ENCODE data around the gene EXOC4. TPM values are rescaled to one million over a fixed set of nuclear protein-coding genes. Genes with fewer than 3 reads are reported as not detected.

Gene EXOC4
- total RNA-seq, 2 donors from 2014 or later = 48.9 to 102 TPM

DNA sequence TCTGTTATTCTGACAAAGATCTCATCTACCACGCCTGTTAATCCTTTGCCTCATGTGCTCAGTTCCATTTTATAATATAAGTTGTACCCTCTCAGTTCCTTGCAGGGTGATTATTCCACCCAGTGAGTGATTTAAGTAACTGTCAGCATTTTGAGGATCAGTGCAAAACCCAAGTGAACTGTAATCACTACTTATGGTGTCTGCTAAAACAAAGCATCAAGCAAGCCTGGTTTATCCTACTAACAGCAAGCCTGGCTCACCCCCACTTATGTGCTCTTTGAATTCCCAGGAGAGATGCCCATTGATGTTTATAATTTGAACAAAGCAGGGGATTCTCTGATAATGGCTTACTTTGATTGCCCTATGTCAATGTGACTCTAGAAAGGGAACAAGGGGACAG lies 687.5 kb downstream of the EXOC4 start:
- H3K4me1 ChIP-seq (replicated peaks) = no peaks in the 10 kb centered on the region

GRCh38 chr7:133941496-133941895 lies 688.6 kb downstream of the EXOC4 start:
- Histone ChIP-seq H3K4me1 (replicated peaks) (no peaks in the 10 kb centered on the region), H3K4me3 (no peak overlapping the region), H3K36me3 (no peaks in the 10 kb centered on the region), H3K27me3 (replicated peaks; ENCODE audit: insufficient read depth) (no peaks in the 10 kb centered on the region), H3K9me3 (no peaks in the 10 kb centered on the region), H3K27ac (no peak overlapping the region)
- intact Hi-C loops (cut with DNase I) = no loop called here
- 64% methylated on average over 2 of the region's 2 CpGs for WGBS
- no peak for DNase-seq (ENCODE audit: low spot score)
- TF ChIP-seq POLR2AphosphoS5 (IDR thresholded peaks at IDR 0.05) (no peak), CTCF (IDR thresholded peaks at IDR 0.05) (no peak), POLR2A (IDR thresholded peaks at IDR 0.05) (no peak)

More for the DNA sequence above, 687.5 kb downstream of the EXOC4 start:
- DNase-seq (ENCODE audit: low spot score) = no peak
- Histone ChIP-seq H3K27ac (no peak overlapping the region), H3K27me3 (replicated peaks; ENCODE audit: insufficient read depth) (no peaks in the 10 kb centered on the region), H3K36me3 (no peaks in the 10 kb centered on the region), H3K9me3 (no peaks in the 10 kb centered on the region), H3K4me3 (no peak overlapping the region)
- WGBS = 95% methylated on average over 1 of the region's 1 CpG
- intact Hi-C loops (cut with DNase I) = no loop called here
- TF ChIP-seq POLR2AphosphoS5 (IDR thresholded peaks at IDR 0.05) (no peak), CTCF (IDR thresholded peaks at IDR 0.05) (no peak), POLR2A (IDR thresholded peaks at IDR 0.05) (no peak)

- intact Hi-C loops (cut with DNase I) = no loop called here
- Histone ChIP-seq H3K27me3 (replicated peaks; ENCODE audit: insufficient read depth) (no peaks in the 10 kb centered on the region), H3K27ac (no peak overlapping the region), H3K4me1 (replicated peaks) (no peaks in the 10 kb centered on the region), H3K4me3 (no peak overlapping the region), H3K9me3 (no peaks in the 10 kb centered on the region), H3K36me3 (no peaks in the 10 kb centered on the region)
- 76% methylated on average over 5 of the region's 5 CpGs for WGBS
- DNase-seq (ENCODE audit: low spot score) = no peak
- TF ChIP-seq CTCF (IDR thresholded peaks at IDR 0.05) = no peak
- no peak for TF ChIP-seq POLR2AphosphoS5 (IDR thresholded peaks at IDR 0.05)
These were observed 692.6 kb downstream of the EXOC4 start for GRCh38 chr7:133945497-133945896.

DNA sequence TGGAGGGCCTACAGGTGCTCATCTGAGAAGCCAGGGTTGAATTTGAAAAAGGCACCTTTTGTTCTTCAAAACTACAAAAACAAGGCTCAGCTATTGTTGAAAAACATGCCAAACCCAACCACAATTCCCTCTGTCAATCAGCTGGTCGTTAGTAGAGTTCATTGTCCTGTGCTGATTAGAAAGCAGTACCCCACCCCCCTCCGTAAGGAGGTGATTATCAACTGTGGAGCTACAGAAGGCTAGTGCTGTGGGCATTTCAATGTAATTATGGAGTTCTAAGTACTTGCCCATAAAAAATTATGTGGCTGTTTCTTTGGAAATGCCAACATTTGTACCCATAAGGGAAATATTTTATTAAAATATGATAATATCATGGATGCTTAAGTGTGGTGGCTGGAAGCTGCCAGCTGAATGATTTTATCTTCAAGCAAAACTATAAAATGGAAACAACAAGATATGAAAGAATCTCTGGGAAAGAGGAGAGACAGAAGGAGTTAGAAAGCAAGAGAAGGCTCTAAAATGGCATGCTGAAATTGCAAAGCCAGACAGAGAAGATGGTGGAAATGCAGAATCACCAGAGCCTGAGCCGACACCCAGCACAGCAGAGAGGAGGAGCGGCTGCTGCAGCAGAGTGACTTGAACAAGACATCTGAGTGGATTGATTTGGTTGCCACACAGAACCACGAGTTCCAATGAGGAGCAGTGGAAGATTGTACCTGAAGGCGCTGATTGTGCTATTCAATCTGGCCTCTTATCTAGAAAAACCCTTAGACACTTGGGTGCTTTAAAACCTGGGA lies 694.8 kb downstream of the EXOC4 start:
- no peaks in the 10 kb centered on the region for H3K36me3 ChIP-seq
- H3K27me3 ChIP-seq (replicated peaks; ENCODE audit: insufficient read depth) = no peaks in the 10 kb centered on the region
- no peaks in the 10 kb centered on the region for H3K4me1 ChIP-seq (replicated peaks)
- H3K9me3 ChIP-seq = no peaks in the 10 kb centered on the region
- 84% methylated on average over 6 of the region's 6 CpGs for WGBS
- H3K27ac ChIP-seq = no peak overlapping the region
- TF ChIP-seq POLR2AphosphoS5 (IDR thresholded peaks at IDR 0.05) (no peak), CTCF (IDR thresholded peaks at IDR 0.05) (no peak), POLR2A (IDR thresholded peaks at IDR 0.05) (no peak)
- H3K4me3 ChIP-seq = no peak overlapping the region
- intact Hi-C loops (cut with DNase I) = no loop called here
- DNase-seq (ENCODE audit: low spot score) = no peak

DNA sequence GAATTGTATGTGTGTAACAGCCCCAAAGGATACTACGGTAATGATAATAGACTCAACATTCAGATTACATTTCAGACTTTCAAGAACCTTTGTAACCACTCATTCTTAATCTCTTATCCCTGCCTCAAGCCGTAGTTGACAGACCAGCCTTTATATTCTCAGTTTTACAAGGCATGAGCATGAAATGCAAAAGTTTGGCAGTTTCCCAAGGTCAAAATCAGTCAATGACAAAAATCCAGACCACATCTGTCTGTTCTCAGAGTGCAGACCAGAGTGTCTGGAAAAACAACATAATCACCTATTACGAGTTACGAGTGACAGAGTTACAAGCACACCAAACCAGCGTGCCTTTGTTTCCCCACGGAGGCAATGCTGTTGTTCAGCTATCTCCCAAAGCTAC lies 695.7 kb downstream of the EXOC4 start:
- intact Hi-C loops (cut with DNase I) = no loop called here
- DNase-seq (ENCODE audit: low spot score) = no peak
- 72% methylated on average over 6 of the region's 6 CpGs for WGBS
- no peaks in the 10 kb centered on the region for H3K27me3 ChIP-seq (replicated peaks; ENCODE audit: insufficient read depth)
- no peak for TF ChIP-seq CTCF (IDR thresholded peaks at IDR 0.05)
- no peak for TF ChIP-seq POLR2AphosphoS5 (IDR thresholded peaks at IDR 0.05)
- TF ChIP-seq POLR2A (IDR thresholded peaks at IDR 0.05) = no peak
- H3K27ac ChIP-seq = no peak overlapping the region
- H3K9me3 ChIP-seq = no peaks in the 10 kb centered on the region
- no peaks in the 10 kb centered on the region for H3K4me1 ChIP-seq (replicated peaks)
- no peak overlapping the region for H3K4me3 ChIP-seq
- H3K36me3 ChIP-seq = no peaks in the 10 kb centered on the region
